ENCODE data around the gene MYCBPAP.

DNA sequence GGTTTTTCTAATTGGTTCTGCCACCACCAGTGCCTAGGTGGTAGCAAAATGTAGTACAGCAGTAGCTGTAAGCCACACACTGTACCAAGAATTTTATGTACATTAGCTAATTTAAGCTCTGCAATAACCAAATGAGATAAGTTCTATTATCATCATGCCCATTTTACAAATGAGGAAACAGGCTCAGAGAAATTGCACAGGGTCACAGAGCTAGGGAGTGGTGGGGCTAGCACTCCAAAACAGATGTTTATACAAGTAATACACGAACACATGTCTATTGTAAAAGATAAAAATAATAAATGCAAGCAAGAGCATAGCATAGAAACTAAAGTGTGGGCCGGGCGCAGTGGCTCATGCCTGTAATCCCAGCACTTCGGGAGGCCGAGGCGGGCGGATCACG is 16.0 kb upstream of the MYCBPAP start:
- TF ChIP-seq, protein P1, sequence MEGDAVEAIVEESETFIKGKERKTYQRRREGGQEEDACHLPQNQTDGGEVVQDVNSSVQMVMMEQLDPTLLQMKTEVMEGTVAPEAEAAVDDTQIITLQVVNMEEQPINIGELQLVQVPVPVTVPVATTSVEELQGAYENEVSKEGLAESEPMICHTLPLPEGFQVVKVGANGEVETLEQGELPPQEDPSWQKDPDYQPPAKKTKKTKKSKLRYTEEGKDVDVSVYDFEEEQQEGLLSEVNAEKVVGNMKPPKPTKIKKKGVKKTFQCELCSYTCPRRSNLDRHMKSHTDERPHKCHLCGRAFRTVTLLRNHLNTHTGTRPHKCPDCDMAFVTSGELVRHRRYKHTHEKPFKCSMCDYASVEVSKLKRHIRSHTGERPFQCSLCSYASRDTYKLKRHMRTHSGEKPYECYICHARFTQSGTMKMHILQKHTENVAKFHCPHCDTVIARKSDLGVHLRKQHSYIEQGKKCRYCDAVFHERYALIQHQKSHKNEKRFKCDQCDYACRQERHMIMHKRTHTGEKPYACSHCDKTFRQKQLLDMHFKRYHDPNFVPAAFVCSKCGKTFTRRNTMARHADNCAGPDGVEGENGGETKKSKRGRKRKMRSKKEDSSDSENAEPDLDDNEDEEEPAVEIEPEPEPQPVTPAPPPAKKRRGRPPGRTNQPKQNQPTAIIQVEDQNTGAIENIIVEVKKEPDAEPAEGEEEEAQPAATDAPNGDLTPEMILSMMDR (IDR thresholded peaks at IDR 0.05) = no peak
- TF ChIP-seq POLR2A (IDR thresholded peaks at IDR 0.05) (no peak), POLR2AphosphoS5 (IDR thresholded peaks at IDR 0.05) (no peak)

All from suprapubic skin (tissue), 4 donors.